Common myeloid progenitor, CD34-positive (primary cell): ENCODE results near the gene TTC4.

Experiments
- CTCF ChIA-PET: fragments of 350-600 bp; sonication (Branson Sonifier 250); formaldehyde crosslinking; loops from one replicate; lab custom pipeline; 2021; ENCODE audit warnings: antibody characterized with exemption; lab: Charles Lee
- POLR2A ChIA-PET: fragments of 350-600 bp; sonication (Branson Sonifier 250); formaldehyde crosslinking; loops from one replicate; lab custom pipeline; 2021; ENCODE audit warnings: antibody characterized with exemption; lab: Charles Lee
- DNase-seq, 3 donors: peaks; one replicate each; pipeline versions ENCODE4 v3.0.0 to v3.0.0-alpha.2; 2013
- H3K27ac ChIP-seq, 2 experiments: 1 replicate in 1 of 2; 2 replicates in 1 of 2; pipeline ENCODE4 v1.7.0; 2013; ENCODE audit warnings: inconsistent platforms in 2 of 2, low read length in 2 of 2, mild to moderate bottlenecking in 2 of 2, low read depth in 1 of 2, moderate library complexity in 1 of 2; ENCODE audit not compliant: severe bottlenecking in 2 of 2, insufficient read depth in 1 of 2, poor library complexity in 1 of 2
- H3K27me3 ChIP-seq, 5 experiments: replicated peaks in 2 of 5; 1 replicate in 3 of 5; 2 replicates in 2 of 5; pipeline versions ENCODE4 v1.6.1 to v1.7.0; 2013; ENCODE audit warnings: low read length in 4 of 5, mild to moderate bottlenecking in 2 of 5, moderate library complexity in 2 of 5, inconsistent platforms in 1 of 5; ENCODE audit not compliant: insufficient read depth in 5 of 5, control insufficient read depth in 4 of 5
- H3K36me3 ChIP-seq, 4 experiments: 1 replicate in 2 of 4; 2 replicates in 2 of 4; pipeline versions ENCODE4 v1.6.1 to v1.7.0; 2013; ENCODE audit warnings: low read length in 3 of 4, control low read depth in 1 of 4, mild to moderate bottlenecking in 1 of 4; ENCODE audit not compliant: control insufficient read depth in 4 of 4, insufficient read depth in 4 of 4
- H3K4me1 ChIP-seq, 4 experiments: 1 replicate in 3 of 4; 2 replicates in 1 of 4; pipeline versions ENCODE4 v1.6.1 to v1.7.1; 2013; ENCODE audit warnings: low read length in 3 of 4, mild to moderate bottlenecking in 3 of 4, control low read depth in 1 of 4, inconsistent platforms in 1 of 4, moderate library complexity in 1 of 4; ENCODE audit not compliant: control insufficient read depth in 4 of 4, insufficient read depth in 4 of 4; ENCODE audit errors: control extremely low read depth in 1 of 4
- H3K4me3 ChIP-seq, 7 experiments: 1 replicate in 4 of 7; 2 replicates in 3 of 7; pipeline versions ENCODE4 v1.5.1 to v1.7.0; 2013; ENCODE audit warnings: mild to moderate bottlenecking in 7 of 7, low read length in 6 of 7, moderate library complexity in 6 of 7, inconsistent platforms in 2 of 7, low read depth in 2 of 7, control low read depth in 1 of 7; ENCODE audit not compliant: insufficient read depth in 4 of 7, control insufficient read depth in 1 of 7; ENCODE audit errors: extremely low read depth in 1 of 7
- H3K9me3 ChIP-seq, 5 experiments: 1 replicate in 4 of 5; 2 replicates in 1 of 5; pipeline versions ENCODE4 v1.6.1 to v1.7.1; 2013; ENCODE audit warnings: low read length in 4 of 5, mild to moderate bottlenecking in 2 of 5, inconsistent platforms in 1 of 5, low read depth in 1 of 5, moderate library complexity in 1 of 5; ENCODE audit not compliant: control insufficient read depth in 4 of 5, insufficient read depth in 2 of 5; ENCODE audit errors: control extremely low read depth in 1 of 5
- WGBS: methylation state at CpG from one replicate; pipeline ENCODE4 v1.1.5; 2013; ENCODE audit not compliant: insufficient coverage; 5-methylcytosine and 5-hydroxymethylcytosine counted together

Gene TTC4

DNA sequence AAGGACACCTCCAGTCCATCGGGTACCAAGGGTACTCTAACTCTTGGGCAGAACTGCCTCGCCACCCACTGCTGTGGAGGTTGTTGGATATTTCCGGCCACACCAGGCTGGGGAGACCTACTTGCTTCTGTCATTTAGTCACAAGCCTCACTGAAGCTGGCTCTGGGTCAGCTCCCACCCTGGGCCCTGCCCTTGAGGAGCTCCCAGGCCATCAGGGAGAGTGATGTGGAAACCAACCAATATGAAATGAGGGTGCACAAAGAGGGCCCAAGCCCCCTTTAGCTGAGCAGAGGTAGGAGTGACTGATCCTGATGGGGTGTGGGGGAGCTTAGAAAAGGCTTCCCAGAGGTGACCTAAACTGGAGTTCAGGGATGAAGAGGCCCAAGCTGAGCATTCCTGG, 29.0 kb downstream of the TTC4 start:
- Histone ChIP-seq H3K9me3 (no peaks in the 10 kb centered on the region), H3K27me3 (no peaks in the 10 kb centered on the region), H3K27ac (no peak overlapping the region), H3K4me1 (no peaks in the 10 kb centered on the region), H3K36me3 (peaks cover 7 to 48% (median 32%) of the 10 kb centered on the region in 4 experiments), H3K4me3 (no peak overlapping the region)
- 97% methylated on average over 3 of the region's 3 CpGs for WGBS
- CTCF ChIA-PET, result interaction anchor here (1.0 kb wide), 1 partner anchor 492 kb away, joined by 3 read pairs; no protein-coding TSS in a partner anchor
- no peak for DNase-seq
- POLR2A ChIA-PET, result no interaction called here

GRCh38 chr1:54745274-54745673, 29.6 kb downstream of the TTC4 start:
- no peaks in the 10 kb centered on the region for H3K27me3 ChIP-seq
- WGBS, result 100% methylated on average over 6 of the region's 6 CpGs
- H3K9me3 ChIP-seq, result no peaks in the 10 kb centered on the region
- POLR2A ChIA-PET, result no interaction called here
- peaks cover 5 to 43% (median 28%) of the 10 kb centered on the region in 4 experiments for H3K36me3 ChIP-seq
- H3K27ac ChIP-seq, result no peak overlapping the region
- no peak for DNase-seq
- CTCF ChIA-PET, result interaction anchor here (1.0 kb wide), 1 partner anchor 492 kb away, joined by 3 read pairs; no protein-coding TSS in a partner anchor
- H3K4me1 ChIP-seq, result no peaks in the 10 kb centered on the region
- H3K4me3 ChIP-seq, result no peak overlapping the region

GRCh38 chr1:54745864-54746263, 30.2 kb downstream of the TTC4 start:
- no peak for DNase-seq
- peaks cover under 1 to 37% (median 25%) of the 10 kb centered on the region in 4 experiments for H3K36me3 ChIP-seq
- POLR2A ChIA-PET, result no interaction called here
- no peak overlapping the region for H3K4me3 ChIP-seq
- H3K27me3 ChIP-seq, result no peaks in the 10 kb centered on the region
- CTCF ChIA-PET, result interaction anchor here (1.0 kb wide), 1 partner anchor 493 kb away, joined by 3 read pairs; no protein-coding TSS in a partner anchor
- H3K27ac ChIP-seq, result no peak overlapping the region
- WGBS, result 100% methylated on average over 2 of the region's 4 CpGs
- H3K9me3 ChIP-seq, result no peaks in the 10 kb centered on the region
- no peaks in the 10 kb centered on the region for H3K4me1 ChIP-seq

GRCh38 chr1:54748094-54748835, 32.6 kb downstream of the TTC4 start:
- no peak for DNase-seq
- no peaks in the 10 kb centered on the region for H3K9me3 ChIP-seq
- H3K4me3 ChIP-seq, result no peak overlapping the region
- ChIA-PET CTCF (no interaction called here), POLR2A (no interaction called here)
- WGBS, result 88% methylated on average over 10 of the region's 14 CpGs
- no peaks in the 10 kb centered on the region for H3K4me1 ChIP-seq
- H3K36me3 ChIP-seq, result peaks cover 0 to 16% (median 9%) of the 10 kb centered on the region in 4 experiments
- no peak overlapping the region for H3K27ac ChIP-seq
- H3K27me3 ChIP-seq, result no peaks in the 10 kb centered on the region

DNA sequence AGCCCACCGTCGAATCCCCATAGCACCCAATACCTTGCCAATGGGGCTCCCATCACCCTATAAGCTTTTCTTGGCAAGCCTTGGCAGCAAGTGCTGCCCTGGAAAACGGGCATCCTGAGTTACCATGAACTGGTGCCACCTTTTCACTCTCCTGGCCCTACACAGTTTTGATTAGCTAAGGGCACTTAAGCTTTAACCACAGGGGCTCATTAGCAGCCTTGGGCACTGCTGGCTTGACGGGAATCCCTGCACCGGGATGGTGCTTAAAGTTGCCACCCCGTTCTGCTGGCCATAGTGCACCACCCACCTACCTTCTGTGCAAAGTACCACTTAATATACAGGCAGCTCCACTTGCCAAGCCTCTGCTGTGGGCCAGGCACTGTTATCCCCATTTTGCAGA, 34.9 kb downstream of the TTC4 start:
- 96% methylated on average over 6 of the region's 6 CpGs for WGBS
- Histone ChIP-seq H3K36me3 (no peaks in the 10 kb centered on the region), H3K9me3 (no peaks in the 10 kb centered on the region), H3K4me1 (no peaks in the 10 kb centered on the region), H3K27me3 (no peaks in the 10 kb centered on the region), H3K4me3 (no peak overlapping the region), H3K27ac (no peak overlapping the region)
- no peak for DNase-seq
- ChIA-PET POLR2A (no interaction called here), CTCF (interaction anchor here (1.4 to 2.1 kb wide), 2 partner anchors 11 to 129 kb away, joined by 5 read pairs; no protein-coding TSS in a partner anchor)

DNA sequence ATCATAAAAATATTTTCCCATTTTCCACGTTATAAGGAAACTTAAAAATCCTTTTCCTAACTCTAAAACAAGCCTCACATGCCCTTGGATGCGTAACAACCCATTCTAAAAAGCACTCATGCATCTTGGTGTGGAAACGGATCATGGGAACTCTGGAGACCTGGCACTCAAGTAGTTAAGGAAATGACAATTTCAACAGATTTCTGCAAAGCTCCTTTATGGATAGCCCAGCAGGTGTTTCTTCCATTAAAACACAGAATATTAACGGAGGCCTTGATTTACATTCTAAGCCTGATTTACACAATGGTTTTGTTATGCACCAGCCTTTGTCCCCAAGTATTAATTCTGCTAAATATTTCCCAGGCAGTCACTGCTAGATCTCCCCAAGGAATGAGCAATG, 35.8 kb downstream of the TTC4 start:
- H3K4me3 ChIP-seq, result no peak overlapping the region
- ChIA-PET CTCF (interaction anchor here (2.1 kb wide), 1 partner anchor 10 kb away, joined by 5 read pairs; no protein-coding TSS in a partner anchor), POLR2A (no interaction called here)
- no peaks in the 10 kb centered on the region for H3K27me3 ChIP-seq
- peaks cover 0 to 5% (median under 1%) of the 10 kb centered on the region in 4 experiments for H3K36me3 ChIP-seq
- no peak overlapping the region for H3K27ac ChIP-seq
- no peaks in the 10 kb centered on the region for H3K4me1 ChIP-seq
- WGBS, result 100% methylated on average over 3 of the region's 4 CpGs
- no peaks in the 10 kb centered on the region for H3K9me3 ChIP-seq
- DNase-seq, result no peak

DNA sequence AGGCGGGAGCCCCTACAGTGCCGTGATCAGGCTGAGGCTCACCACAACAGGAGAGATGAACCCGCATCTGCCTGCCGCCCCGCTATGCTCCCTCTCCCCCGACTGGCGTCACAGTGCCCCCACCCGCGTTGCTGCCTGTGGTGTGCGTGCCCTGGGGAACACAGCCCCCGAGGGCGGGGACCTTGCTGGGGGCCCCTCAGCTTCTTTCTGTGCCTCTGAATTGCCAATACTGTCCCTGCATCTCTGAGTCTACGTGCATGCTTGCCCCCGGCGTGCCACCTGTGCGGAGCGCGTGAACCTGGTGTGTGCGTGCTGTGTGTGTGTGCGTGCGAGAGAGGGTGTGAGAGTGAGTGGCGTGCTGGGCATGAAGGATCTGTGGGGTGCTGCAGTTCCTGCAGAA, 38.4 kb downstream of the TTC4 start:
- 92% methylated on average over 20 of the region's 22 CpGs for WGBS
- Histone ChIP-seq H3K9me3 (no peaks in the 10 kb centered on the region), H3K27ac (no peak overlapping the region), H3K36me3 (peaks cover 4 to 29% (median 19%) of the 10 kb centered on the region in 4 experiments), H3K27me3 (no peaks in the 10 kb centered on the region), H3K4me1 (no peaks in the 10 kb centered on the region), H3K4me3 (no peak overlapping the region)
- DNase-seq, result peak in 1 of 3 donors; percentile 2
- CTCF ChIA-PET, result no interaction called here
- POLR2A ChIA-PET, result no interaction called here
